ENCODE measurements around the gene NRP2.

GRCh38 chr2:205769879-205770278 is 87.6 kb downstream of the NRP2 start:
- no peak for TF ChIP-seq POLR2AphosphoS5 (IDR thresholded peaks at IDR 0.05)
- TF ChIP-seq CTCF (IDR thresholded peaks at IDR 0.05) = no peak

Measured in transverse colon (tissue), 4 donors.